K562 (cell line): ENCODE measurements around the gene PCNX2. TPM values are rescaled to one million over a fixed set of nuclear protein-coding genes. Genes with fewer than 3 reads are reported as not detected.
A peak's percentile ranks its signal among the peaks of the same experiment; 100 is the strongest.

ENCODE experiments used
- CHD4 ChIP-seq: fragments of 200-600 bp; sonication (generic); IDR thresholded peaks from 3 replicates; pipeline ENCODE4 v1.6.1; 2012; ENCODE audit warnings: low read depth, mild to moderate bottlenecking, mixed read lengths, low read length, inconsistent platforms; ENCODE audit not compliant: insufficient read depth, insufficient replicate concordance, poor library complexity, severe bottlenecking
- CHD7 ChIP-seq: fragments of 200-600 bp; sonication (generic); IDR thresholded peaks from one replicate; pipeline ENCODE4 v1.6.1; 2012; ENCODE audit warnings: mild to moderate bottlenecking, low read depth, low read length, inconsistent platforms
- DDX20 ChIP-seq: fragments of 450-650 bp; IDR thresholded peaks from 2 replicates; pipeline ENCODE4 v1.6.1; 2016; ENCODE audit warnings: missing genetic modification characterization, low read depth, mild to moderate bottlenecking, missing compliant biosample characterization, moderate library complexity
- E2F5 ChIP-seq: sonication (generic); formaldehyde crosslinking; IDR thresholded peaks from 2 replicates; pipeline ENCODE4 v1.8.0; 2022; ENCODE audit warnings: mild to moderate bottlenecking, missing genetic modification reagents
- E4F1 ChIP-seq: fragments of 250-450 bp; sonication (Bioruptor Pico); IDR thresholded peaks from 2 replicates; pipeline ENCODE4 v1.5.0; 2021; ENCODE audit warnings: mild to moderate bottlenecking, borderline replicate concordance
- ETV1 ChIP-seq: fragments of 450-650 bp; conservative IDR thresholded peaks from 2 replicates; pipeline ENCODE4 v1.6.1; 2016; ENCODE audit warnings: missing genetic modification characterization, control low read depth, low read depth, missing compliant biosample characterization
- GTF2A2 ChIP-seq: IDR thresholded peaks from 2 replicates; pipeline ENCODE4 v1.6.1; 2016; ENCODE audit warnings: mild to moderate bottlenecking, missing genetic modification characterization, missing compliant biosample characterization
- POLR2AphosphoS5 ChIP-seq: IDR thresholded peaks from 2 replicates; pipeline ENCODE4 v1.6.1; 2011; ENCODE audit warnings: mild to moderate bottlenecking, low read depth, low read length, moderate library complexity; ENCODE audit not compliant: control insufficient read depth, insufficient read depth
- SIN3B ChIP-seq: fragments of 450-650 bp; IDR thresholded peaks from 2 replicates; pipeline ENCODE4 v1.6.1; 2017; ENCODE audit warnings: low read depth, mild to moderate bottlenecking, moderate library complexity
- ZNF165 ChIP-seq: fragments of 250-450 bp; sonication (Bioruptor Pico); IDR thresholded peaks from 2 replicates; pipeline ENCODE4 v1.4.0; 2020; ENCODE audit warnings: borderline replicate concordance
- ZNF551 ChIP-seq: fragments of 250-450 bp; sonication (Bioruptor Pico); IDR thresholded peaks from 2 replicates; pipeline ENCODE4 v1.5.0; 2021; ENCODE audit warnings: mild to moderate bottlenecking, moderate library complexity
- polyA plus RNA-seq, 8 experiments: library from polyadenylated mRNA; depleted of rRNA in 4 of 8; stranded (reverse) in 5 of 8; unstranded in 3 of 8; fragments of >200 nt; fragmentation: Nextera tagmentation in 2 of 8; fragmentation: Illumina TruSeq in 1 of 8; extraction: Ambion mirVana in 2 of 8; extraction: Trizol in 1 of 8; gene quantifications; 2 replicates each; pipeline versions ENCODE4 v1.2.1 to v1.2.3, GENCODE V29; 2011 to 2014; ENCODE audit warnings: inconsistent platforms in 1 of 8, missing spikeins in 1 of 8
- total RNA-seq, 7 experiments: library from RNA; depleted of rRNA in 6 of 7; stranded (reverse); fragments of >200 nt in 6 of 7; fragmentation: Illumina TruSeq in 2 of 7; extraction: Trizol in 2 of 7; gene quantifications; 2 replicates each; pipeline versions ENCODE4 v1.2.1 to v1.2.3, GENCODE V29; 2011 to 2021; ENCODE audit warnings: low replicate concordance in 1 of 7

PCNX2 gene
- total and polyA plus RNA-seq, 9 of the 15 experiments (the other 6 are each of a cell fraction or from before 2014, with no cell fraction given), result 0.07 to 0.33 TPM; not detected in 7

GRCh38 chr1:232950197-232951176 lies 345.0 kb downstream of the PCNX2 start, which contains the start of gene NTPCR (continued):
- TF ChIP-seq CHD7, result no peak
- TF ChIP-seq POLR2AphosphoS5, result peak; percentile 84
- no peak for TF ChIP-seq GTF2A2 (tag)
- 0 out of 2 replicates have a peak, but pooled peaks have one; percentile 18 for TF ChIP-seq SIN3B
- TF ChIP-seq ZNF551, result no peak
- TF ChIP-seq CHD4, result no peak
- TF ChIP-seq E2F5 (CRISPR knock-in tag), result no peak
- TF ChIP-seq DDX20 (tag), result no peak
- no peak for TF ChIP-seq ZNF165
- no peak for TF ChIP-seq ETV1 (tag)
- no peak for TF ChIP-seq E4F1 (CRISPR knock-in tag)
